Esophagus muscularis mucosa (tissue), 3 donors: Measurements from ENCODE around the gene AKNAD1.

Source experiments
- CTCF ChIP-seq, 3 experiments: fragments of 200-600 bp in 2 of 3; fragments of 450-650 bp in 1 of 3; sonication (generic) in 2 of 3; IDR thresholded peaks; one replicate each; pipeline ENCODE4 v1.5.1; 2017 to 2019; ENCODE audit warnings: antibody characterized with exemption in 3 of 3, mild to moderate bottlenecking in 2 of 3, moderate library complexity in 1 of 3
- POLR2A ChIP-seq: fragments of 450-650 bp; IDR thresholded peaks from one replicate; pipeline ENCODE4 v1.6.1; 2017; ENCODE audit warnings: antibody characterized with exemption, moderate library complexity, mild to moderate bottlenecking, low read depth
- POLR2AphosphoS5 ChIP-seq, 2 donors: sonication (generic); formaldehyde crosslinking; IDR thresholded peaks; one replicate each; pipeline ENCODE4 v1.6.1; 2017; ENCODE audit warnings: antibody characterized with exemption in 2 of 2

GRCh38 chr1:108832929-108833328 is 24.0 kb downstream of the AKNAD1 start:
- TF ChIP-seq CTCF (IDR thresholded peaks at IDR 0.05) (no peak), POLR2A (no peak), POLR2AphosphoS5 (IDR thresholded peaks at IDR 0.05) (no peak)
